Stomach (tissue), 4 donors: ENCODE data around the gene INTS1.

Experiments used
- POLR2A ChIP-seq, 4 donors: fragments of 450-650 bp; IDR thresholded peaks; one replicate each; pipeline ENCODE4 v1.6.1; 2016; ENCODE audit warnings: antibody characterized with exemption in 4 of 4, control low read depth in 2 of 4, mild to moderate bottlenecking in 1 of 4, moderate library complexity in 1 of 4
- TF ChIP-seq, protein P1 (sequence below), 7 experiments: fragments of 450-650 bp in 4 of 7; fragments of 200-600 bp in 3 of 7; sonication (generic) in 3 of 7; IDR thresholded peaks; one replicate each; pipeline ENCODE4 v1.5.1; 2016 to 2019; ENCODE audit warnings: antibody characterized with exemption in 7 of 7, control low read depth in 2 of 7, mild to moderate bottlenecking in 1 of 7

DNA sequence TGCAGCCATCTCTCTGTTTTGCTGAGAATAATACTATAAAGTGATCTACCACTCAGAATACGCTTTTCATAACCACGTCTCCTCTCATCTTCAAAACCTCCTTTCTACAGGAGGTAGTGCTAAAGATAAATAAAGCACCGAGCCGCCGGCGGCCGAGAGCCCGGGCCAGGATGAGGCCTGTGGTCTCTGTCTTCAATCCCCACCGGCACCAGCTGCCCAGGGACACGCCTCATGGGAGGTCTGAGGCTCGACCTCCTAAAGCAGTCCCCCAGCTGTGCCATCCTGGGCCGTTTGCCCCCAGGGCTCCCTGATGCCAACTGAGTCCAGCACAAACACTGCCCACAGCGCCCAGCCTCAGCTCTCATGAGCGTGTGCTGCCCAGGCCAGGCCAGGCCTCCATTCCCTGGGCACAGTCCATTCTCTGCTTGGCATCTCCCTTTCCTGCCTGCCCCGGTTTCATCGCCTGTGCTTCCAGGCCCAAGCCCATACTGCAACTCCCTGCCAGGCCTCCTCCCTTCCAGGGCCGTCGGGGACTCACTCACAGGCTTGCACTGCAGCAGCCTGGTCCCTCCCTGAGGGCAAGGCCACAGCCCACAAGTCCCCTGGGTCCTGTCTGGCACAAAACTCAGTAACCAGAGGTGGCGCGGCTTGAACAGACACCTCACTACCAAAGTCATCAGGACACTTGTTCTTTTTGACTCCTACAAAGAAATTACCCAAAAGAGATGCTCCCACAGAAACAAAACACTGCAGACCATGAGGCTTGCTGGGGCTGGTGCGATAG, 2.5 kb downstream of the INTS1 start:
- TF ChIP-seq, protein P1, sequence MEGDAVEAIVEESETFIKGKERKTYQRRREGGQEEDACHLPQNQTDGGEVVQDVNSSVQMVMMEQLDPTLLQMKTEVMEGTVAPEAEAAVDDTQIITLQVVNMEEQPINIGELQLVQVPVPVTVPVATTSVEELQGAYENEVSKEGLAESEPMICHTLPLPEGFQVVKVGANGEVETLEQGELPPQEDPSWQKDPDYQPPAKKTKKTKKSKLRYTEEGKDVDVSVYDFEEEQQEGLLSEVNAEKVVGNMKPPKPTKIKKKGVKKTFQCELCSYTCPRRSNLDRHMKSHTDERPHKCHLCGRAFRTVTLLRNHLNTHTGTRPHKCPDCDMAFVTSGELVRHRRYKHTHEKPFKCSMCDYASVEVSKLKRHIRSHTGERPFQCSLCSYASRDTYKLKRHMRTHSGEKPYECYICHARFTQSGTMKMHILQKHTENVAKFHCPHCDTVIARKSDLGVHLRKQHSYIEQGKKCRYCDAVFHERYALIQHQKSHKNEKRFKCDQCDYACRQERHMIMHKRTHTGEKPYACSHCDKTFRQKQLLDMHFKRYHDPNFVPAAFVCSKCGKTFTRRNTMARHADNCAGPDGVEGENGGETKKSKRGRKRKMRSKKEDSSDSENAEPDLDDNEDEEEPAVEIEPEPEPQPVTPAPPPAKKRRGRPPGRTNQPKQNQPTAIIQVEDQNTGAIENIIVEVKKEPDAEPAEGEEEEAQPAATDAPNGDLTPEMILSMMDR (IDR thresholded peaks at IDR 0.05), result no peak
- no peak for TF ChIP-seq POLR2A (IDR thresholded peaks at IDR 0.05)
